ENCODE measurements around the gene SUFU. TPM values are rescaled to one million over a fixed set of nuclear protein-coding genes. Genes with fewer than 3 reads are reported as not detected.

The SUFU gene
- total and polyA plus RNA-seq, 2 of the 13 experiments (the other 11 are each of a cell fraction or from before 2014, with no cell fraction given): 2.9 to 5.5 TPM

- 0 out of 2 replicates have a peak, but pooled peaks have one; percentile 12 for TF ChIP-seq PRDM10 (CRISPR knock-in tag; IDR thresholded peaks at IDR 0.05; ENCODE audit: low read depth)
- 0 out of 2 replicates have a peak, but pooled peaks have one; percentile 40 for TF ChIP-seq MBNL3 (CRISPR knock-in tag; conservative IDR thresholded peaks at IDR 0.05)
- TF ChIP-seq MXD3 (CRISPR knock-in tag; IDR thresholded peaks at IDR 0.05): 0 out of 2 replicates have a peak, but pooled peaks have one; percentile 2
- TF ChIP-seq CEBPB (IDR thresholded peaks at IDR 0.05; ENCODE audit: borderline replicate concordance, low read depth, low read length): no peak
- no peak for TF ChIP-seq ADNP (CRISPR knock-in tag; IDR thresholded peaks at IDR 0.05)
- 0 out of 2 replicates have a peak, but pooled peaks have one; percentile 16 for TF ChIP-seq SIN3A (IDR thresholded peaks at IDR 0.05; ENCODE audit: borderline replicate concordance, low read depth, low read length)
- 0 out of 2 replicates have a peak, but pooled peaks have one; percentile 15 for TF ChIP-seq SSRP1 (CRISPR knock-in tag; IDR thresholded peaks at IDR 0.05)
- TF ChIP-seq ZBTB8A (CRISPR knock-in tag; IDR thresholded peaks at IDR 0.05; ENCODE audit: borderline replicate concordance, low read depth): no peak
- no peak for TF ChIP-seq ZNF30 (CRISPR knock-in tag; IDR thresholded peaks at IDR 0.05)
- TF ChIP-seq ZNF235 (CRISPR knock-in tag; IDR thresholded peaks at IDR 0.05; ENCODE audit: borderline replicate concordance): no peak
- TF ChIP-seq SYNCRIP (IDR thresholded peaks at IDR 0.05; ENCODE audit: insufficient read depth, low read depth, low read length): no peak
- peak; percentile 20; the same call in 1 of the 2 replicates for TF ChIP-seq HDAC1 (CRISPR knock-in tag; IDR thresholded peaks at IDR 0.05)
- TF ChIP-seq MYNN (CRISPR knock-in tag; IDR thresholded peaks at IDR 0.05; ENCODE audit: low read depth): 0 out of 2 replicates have a peak, but pooled peaks have one; percentile 7
Measured at GRCh38 chr10:102641402-102641801, 137.6 kb downstream of the SUFU start (continued).

Measured in HepG2 (cell line).